Hematopoietic multipotent progenitor cell treated with erythropoietin and hydrocortisone succinate and interleukin-3 and kit ligand, for 4 days (in vitro differentiated cells): ENCODE results near the gene ZXDC.

Experiments used
- DNase-seq: peaks from one replicate; pipeline ENCODE4 v3.0.0-alpha.2; 2015

ZXDC gene

DNA sequence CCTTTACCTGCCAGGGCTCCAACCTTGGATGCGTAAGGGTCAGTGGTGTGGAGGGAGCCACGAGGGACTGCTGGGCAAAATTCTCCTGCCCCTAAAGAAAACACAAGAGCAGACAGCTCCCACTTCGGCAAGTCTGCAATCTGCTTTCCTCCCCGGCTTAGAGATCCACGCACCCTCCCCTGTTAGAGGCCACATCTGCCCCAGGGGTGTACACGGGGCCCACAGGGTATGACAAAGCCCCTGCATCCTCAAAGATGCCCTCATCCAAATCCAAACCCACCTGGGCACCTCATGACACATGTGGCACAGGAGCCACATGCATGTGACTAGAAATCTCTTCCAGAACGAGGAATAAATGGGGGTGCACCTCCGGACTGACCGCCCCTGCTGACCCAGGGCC lies 25.5 kb downstream of the ZXDC start:
- no peak for DNase-seq

GRCh38 chr3:126449621-126450051 lies 26.1 kb downstream of the ZXDC start:
- DNase-seq: no peak

DNA sequence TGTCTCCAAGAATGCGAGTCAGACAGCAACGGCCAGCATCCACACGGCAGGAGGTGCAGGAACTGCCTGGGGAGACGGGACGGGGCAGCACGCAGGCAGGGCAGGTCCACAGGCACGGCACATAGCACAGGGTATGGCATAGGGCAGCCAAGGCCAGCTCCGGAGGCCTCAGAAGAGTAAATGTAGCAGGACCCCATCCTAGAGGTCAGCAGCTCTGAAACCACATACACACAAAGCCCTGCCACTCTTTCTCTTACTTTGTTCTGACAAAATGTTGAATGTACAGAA lies 26.9 kb downstream of the ZXDC start:
- DNase-seq: no peak

DNA sequence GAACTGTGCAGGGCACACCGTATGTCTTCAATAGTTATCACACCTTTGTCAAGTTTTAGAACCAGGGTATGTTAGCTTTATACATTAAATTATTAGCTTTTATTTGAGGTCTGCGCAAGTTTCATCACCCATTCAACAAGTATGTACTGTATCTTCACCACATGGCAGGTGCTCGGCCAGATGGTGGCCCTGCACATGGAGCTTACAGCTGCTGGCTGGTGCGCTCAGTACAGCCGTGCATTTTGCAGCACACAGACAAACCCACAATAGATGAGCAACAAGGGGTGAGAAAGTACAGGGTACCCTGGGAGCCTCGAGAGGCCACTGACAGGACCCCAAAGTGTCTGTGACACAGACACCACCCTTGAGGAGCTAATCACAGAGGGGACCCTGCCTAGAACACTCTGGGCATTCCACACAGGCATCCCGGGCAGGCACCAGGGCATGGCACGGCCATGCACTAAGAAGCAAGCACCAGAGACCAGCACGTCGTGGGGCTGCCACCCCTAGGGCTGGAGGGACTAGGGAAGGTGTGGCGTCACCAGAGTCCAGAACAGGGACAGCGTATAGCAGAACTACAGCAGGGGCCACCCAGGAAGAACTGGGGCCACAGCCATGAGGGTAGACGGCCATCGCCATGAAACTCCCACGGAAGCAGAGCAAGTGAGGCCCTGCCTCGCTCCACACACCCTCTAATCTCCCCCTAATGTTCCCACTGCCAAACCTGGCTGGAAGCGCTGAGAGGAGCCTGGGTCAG lies 27.4 kb downstream of the ZXDC start:
- no peak for DNase-seq

- DNase-seq: no peak
Measured at GRCh38 chr3:126447456-126448106, 28.1 kb downstream of the ZXDC start.

DNA sequence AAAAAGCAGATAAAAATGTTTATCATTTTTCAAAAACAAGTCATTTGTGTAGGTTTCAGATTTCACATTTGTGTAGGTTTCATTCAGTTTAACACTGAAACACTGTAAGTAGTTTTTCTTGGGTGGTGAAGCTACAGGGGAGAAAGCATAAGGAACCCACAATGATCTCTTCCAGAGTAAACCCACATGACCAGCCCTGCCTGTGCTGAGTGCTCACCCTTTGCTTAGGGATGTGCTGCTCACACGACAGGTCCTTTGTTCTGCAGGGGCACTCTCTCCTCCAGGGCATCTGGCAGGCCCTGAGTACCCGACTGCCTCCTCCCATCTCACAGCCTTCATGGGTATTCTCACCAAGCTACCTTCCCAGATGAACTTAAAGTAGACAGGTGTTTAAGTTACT lies 28.9 kb downstream of the ZXDC start:
- no peak for DNase-seq

DNA sequence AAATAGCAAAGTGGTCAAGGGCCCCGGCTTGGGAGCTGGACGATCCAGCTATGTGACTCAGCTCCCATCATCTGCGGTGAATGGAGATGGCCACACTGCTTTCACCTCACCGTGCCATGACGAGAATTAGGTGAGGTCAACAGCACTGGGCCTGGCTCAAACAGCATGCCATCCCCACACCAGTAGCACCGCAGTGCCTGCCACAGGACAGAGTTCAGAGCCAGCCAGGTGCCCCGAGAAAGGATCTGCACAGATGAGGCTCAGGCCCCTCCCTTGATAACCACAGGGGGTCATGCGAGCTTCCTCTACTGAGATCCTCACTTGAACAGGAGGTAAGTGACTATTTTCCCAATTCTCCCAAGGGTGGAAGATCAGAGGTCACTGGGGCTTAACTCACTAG lies 29.4 kb downstream of the ZXDC start:
- no peak for DNase-seq

DNA sequence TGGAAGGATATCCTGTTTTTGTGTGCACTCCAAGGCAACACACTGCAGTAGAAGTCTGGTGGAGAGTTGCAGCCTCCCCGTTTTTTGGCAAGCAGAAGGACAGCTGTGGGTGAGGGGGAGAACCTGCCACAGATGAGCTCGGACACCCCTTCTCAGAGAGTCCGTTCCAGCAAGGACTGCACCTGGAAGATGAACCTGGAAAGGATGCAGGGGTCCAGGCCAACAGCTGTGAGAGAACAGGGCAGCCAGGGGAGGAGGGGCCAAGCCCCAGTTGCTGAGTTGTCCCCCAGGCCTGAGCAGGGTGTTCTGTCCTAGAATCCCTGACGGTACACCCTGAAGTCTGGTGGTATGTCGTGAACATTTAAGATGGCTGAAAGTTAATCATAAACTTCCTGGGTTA lies 30.2 kb downstream of the ZXDC start:
- no peak for DNase-seq

DNA sequence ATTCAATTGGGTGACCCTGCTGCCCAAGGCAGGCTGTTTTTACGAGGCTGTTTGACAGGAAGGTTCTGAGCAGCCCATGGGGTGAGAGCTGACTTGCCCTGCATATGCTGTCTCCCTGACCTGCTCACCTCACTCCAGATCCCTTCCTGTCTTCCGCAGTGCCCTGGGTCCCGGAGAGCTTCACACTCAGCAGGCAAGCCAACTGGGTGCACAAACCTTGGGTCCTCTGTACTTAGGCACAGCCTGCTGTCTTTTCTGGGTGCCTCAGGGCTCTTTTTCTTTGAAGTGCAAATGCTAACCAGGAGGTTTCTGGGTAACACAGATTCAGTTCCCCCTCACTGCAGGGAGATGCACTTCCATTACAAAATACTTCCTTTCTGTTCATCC lies 32.8 kb downstream of the ZXDC start:
- DNase-seq: no peak

DNA sequence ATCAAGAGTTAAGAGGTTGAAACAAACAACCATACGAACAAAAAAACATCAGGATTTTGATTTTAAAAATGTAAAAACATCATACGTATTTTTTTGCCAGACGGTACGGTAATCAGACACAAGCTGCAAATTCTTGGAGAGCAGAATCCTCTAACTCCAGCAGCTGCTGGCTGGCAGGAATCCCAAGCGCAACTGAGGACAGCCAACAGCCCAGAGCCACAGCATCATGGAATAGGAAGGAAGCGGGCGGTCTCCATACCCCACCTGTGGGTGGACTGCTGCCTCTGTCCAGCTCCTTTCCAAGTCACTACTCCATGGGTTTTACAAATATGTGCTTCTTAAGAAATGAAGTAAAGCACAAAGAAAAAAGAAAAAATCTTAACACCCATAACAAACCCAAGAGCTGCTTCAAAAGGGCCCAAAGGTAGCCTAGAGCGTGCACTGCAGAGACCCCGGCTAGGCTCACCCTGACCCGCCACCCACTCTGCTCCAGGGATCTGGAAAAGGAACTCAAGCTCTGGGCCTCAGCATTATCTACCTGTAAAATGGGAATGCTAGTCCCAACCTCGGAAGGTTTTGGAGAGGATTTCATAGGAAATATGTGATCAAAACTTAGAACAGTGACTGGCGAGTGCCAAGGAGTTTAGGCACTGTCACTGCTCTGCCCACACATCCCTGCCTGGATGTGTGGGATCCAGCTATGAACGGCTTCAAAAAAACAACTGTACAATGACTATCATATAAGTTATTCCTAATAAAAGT lies 33.4 kb downstream of the ZXDC start:
- no peak for DNase-seq

GRCh38 chr3:126441256-126441880 lies 34.3 kb downstream of the ZXDC start:
- DNase-seq: no peak

DNA sequence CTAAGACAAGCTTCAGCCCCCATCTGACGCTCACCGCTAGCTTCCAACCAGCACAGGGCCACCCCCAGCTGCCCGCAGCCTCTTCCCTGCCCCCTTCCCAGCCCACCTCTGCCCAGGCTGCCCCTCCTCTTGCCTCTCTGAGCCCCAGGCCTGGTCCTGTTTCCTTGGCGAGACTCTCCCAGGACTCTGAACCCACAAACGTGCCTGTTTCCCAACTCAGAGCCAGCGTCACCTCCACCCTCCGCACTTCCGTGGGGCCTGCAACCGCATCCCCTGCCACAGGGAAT lies 35.0 kb downstream of the ZXDC start:
- no peak for DNase-seq

DNA sequence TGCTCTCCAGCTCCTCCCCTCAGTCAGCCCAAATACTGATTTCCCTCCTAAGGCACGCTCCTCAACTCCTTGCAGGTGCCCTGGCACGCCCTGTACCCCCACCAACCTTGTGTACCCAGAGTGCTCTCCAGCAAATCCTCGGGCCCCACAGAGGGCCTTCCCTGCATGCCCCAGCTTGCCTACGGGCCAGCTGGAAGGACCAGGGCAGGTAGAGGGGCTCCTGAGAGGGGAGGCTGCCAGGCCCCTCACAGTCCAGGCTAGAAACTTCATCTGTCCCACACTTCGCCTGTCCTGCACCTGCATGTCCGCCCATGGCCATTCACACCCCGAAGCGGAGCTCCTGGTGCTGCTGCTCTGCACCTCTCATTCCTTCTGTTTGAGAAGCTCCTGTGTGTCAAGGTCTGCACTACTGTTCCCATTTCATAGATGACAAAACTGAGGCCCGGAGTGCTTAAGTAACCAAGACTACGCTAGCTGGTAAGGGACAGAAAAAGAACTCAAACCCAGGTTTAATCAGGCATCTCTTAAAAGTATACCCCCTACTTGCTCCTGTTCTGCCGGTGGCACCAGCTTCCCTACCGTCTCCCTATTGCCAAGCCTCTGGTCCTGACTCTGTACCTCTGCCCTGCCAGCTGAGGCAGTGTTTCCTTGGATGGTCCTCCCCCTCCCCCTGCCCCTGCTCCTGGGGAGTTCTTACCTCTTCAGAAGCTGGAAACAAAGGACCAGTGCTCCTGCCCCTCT lies 35.6 kb downstream of the ZXDC start:
- no peak for DNase-seq

DNA sequence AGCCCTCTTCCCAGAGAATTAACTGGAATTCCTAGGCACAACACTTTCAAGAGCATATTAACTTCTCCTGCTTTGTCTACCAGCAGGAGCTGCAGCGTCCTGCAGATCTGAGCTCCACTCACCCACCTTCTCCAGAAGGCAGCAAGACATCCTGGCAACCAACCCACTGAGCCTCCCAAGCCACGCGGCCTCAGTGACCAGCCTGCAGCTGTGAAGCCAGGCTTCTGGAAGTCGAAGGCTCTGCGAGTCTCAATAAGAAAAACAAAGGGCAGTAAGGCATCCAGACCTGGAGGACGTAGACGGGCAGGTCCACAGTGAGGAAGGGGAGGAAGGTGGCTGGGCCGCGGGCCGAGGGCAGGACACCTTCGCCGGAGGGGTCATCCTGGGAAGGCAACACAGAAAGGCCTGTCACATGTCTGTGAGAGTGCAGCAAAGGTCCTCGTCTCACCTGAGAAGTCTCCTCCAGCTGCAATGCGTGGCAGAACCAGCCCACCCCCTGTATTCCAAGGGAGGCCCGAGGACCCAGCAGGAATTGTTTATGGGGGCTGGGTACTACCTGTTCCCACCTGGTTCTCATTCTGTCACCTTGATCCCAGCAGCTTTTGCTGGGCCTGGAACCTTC lies 36.2 kb downstream of the ZXDC start:
- DNase-seq: no peak

- DNase-seq: no peak
Measured at GRCh38 chr3:126438746-126439145, 36.9 kb downstream of the ZXDC start.

DNA sequence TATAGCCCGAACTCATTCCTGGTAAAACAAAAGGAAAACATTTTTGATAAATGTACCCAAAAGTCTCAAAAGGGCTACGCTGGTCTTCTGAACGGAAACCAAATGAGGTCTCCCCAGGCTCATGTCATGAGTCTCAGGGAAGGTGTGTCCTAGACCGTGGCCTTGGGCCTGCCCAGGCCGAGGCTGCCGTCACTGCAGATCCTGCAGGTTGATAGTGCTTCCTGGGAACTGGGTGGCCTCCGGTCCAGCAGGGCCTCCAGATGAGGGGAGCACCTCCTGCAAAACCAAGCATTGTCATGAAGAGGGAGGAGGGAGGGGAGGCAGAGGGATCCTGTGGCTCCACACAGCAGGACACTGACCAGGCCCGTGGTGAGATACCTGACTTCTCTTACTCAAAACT lies 37.5 kb downstream of the ZXDC start:
- no peak for DNase-seq

DNA sequence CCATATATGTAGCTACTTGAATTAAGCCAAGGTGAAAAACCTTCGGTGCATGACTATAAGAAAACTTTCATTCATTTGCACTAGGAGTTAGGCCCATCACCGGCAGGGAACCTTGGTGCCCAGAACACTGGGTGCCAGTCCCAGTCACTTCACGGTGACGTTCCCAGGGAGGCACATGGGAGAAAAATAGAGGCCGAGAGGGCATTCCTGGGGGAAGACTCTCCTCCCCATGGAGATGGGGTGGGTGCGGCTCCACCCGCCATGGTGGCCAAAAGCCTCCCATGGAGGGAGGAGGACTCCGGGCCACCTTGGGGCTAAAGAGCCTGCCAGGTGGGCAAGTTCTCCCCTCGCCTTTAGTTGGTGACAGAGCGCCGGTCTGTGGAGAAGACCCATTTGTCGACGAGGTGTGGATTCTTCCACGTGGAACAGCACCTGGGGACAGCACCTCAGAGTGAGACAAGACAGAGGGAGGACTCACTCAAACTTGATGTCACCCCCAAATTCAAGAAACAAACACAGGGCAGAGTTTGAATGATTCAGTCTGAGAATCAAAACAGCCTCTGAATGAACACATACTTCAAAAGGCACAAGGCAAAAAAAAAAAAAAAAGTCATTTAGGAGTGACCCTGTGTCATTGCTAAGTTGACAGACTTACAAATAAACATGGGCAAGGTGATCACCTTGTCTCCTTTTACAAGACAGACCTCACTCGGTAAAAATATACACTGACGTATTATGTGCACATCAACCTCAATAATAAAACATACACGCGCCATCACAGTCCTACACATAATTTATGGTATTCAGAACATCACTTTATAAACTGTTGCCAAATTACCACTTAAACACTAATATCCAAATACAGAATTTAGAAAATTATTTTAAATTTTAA lies 38.6 kb downstream of the ZXDC start:
- no peak for DNase-seq

GRCh38 chr3:126435456-126436315 lies 40.0 kb downstream of the ZXDC start:
- DNase-seq: no peak

DNA sequence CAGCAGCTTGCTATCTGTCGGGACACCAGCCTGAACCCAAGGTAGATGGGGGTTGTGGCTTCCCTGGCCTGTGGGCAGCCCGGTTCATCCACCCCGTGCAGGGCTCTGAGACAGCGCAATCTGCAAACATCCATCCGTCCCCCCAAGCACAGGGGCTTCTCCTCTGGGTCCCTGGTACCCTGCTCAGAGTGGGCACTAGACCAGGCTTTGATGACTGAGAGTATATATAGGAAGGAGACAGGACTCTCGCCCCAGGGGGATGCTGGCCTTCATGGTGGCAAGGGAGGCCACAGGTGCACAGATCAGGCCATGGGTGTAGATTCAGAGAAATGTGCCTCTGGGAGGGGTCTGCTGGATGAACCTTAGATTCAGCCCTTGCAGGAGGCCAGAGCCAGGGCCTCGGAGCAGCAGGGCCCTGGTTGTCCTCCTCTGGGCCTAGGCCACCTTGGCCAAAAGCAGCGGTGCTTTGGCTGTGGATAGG lies 40.7 kb downstream of the ZXDC start:
- no peak for DNase-seq

- no peak for DNase-seq
Measured at GRCh38 chr3:126434264-126434590, 41.5 kb downstream of the ZXDC start.
